ENCODE measurements around the gene DCAF7. TPM values are rescaled to one million over a fixed set of nuclear protein-coding genes. Genes with fewer than 3 reads are reported as not detected.

DCAF7 gene
- total RNA-seq, 4 donors from 2014 or later, result 16.5 to 34.1 (median 22.0) TPM

- Histone ChIP-seq H3K4me1 (no peaks in the 10 kb centered on the region), H3K4me3 (no peak overlapping the region), H3K36me3 (no peaks in the 10 kb centered on the region), H3K9me3 (no peaks in the 10 kb centered on the region), H3K27me3 (no peaks in the 10 kb centered on the region), H3K27ac (no peak overlapping the region)
- in situ Hi-C loops (cut with MboI; ENCODE audit: low sequenced_read_pairs in 4 of 4) (loop anchor here in 1 of 4 donors (25.0 kb wide), 1 partner anchor 830 kb away; no protein-coding TSS in a partner anchor), intact Hi-C loops (cut with DNase I; ENCODE audit: low total_unique reads) (no loop called here)
- no peak for TF ChIP-seq POLR2A (IDR thresholded peaks at IDR 0.05)
- no peak for TF ChIP-seq CTCF (IDR thresholded peaks at IDR 0.05 in 4 of 5, conservative IDR thresholded peaks at IDR 0.05 in 1 of 5)
- no peak for DNase-seq
- ATAC-seq, result no peak
These were observed 33.1 kb upstream of the DCAF7 start for GRCh38 chr17:63516910-63517824.

GRCh38 chr17:63517825-63518534, 32.3 kb upstream of the DCAF7 start:
- ATAC-seq, result no peak
- intact Hi-C loops (cut with DNase I; ENCODE audit: low total_unique reads) (no loop called here), in situ Hi-C loops (cut with MboI; ENCODE audit: low sequenced_read_pairs in 4 of 4) (loop anchor here in 1 of 4 donors (25.0 kb wide), 1 partner anchor 831 kb away; no protein-coding TSS in a partner anchor)
- Histone ChIP-seq H3K9me3 (no peaks in the 10 kb centered on the region), H3K4me1 (no peaks in the 10 kb centered on the region), H3K27ac (no peak overlapping the region), H3K36me3 (no peaks in the 10 kb centered on the region), H3K4me3 (no peak overlapping the region), H3K27me3 (no peaks in the 10 kb centered on the region)
- DNase-seq, result no peak
- no peak for TF ChIP-seq POLR2A (IDR thresholded peaks at IDR 0.05)
- TF ChIP-seq CTCF (IDR thresholded peaks at IDR 0.05 in 4 of 5, conservative IDR thresholded peaks at IDR 0.05 in 1 of 5), result no peak

- in situ Hi-C loops (cut with MboI; ENCODE audit: low sequenced_read_pairs in 4 of 4), result loop anchor here in 1 of 4 donors (25.0 kb wide), 1 partner anchor 832 kb away; no protein-coding TSS in a partner anchor
- no peak for ATAC-seq
- no peak for DNase-seq
These were observed 31.0 kb upstream of the DCAF7 start for GRCh38 chr17:63519116-63519881.

More at GRCh38 chr17:63519116-63519881, 31.0 kb upstream of the DCAF7 start:
- Histone ChIP-seq H3K27ac (no peak overlapping the region), H3K4me3 (no peak overlapping the region), H3K9me3 (no peaks in the 10 kb centered on the region), H3K4me1 (no peaks in the 10 kb centered on the region), H3K27me3 (peaks cover 0 to 4% (median 0%) of the 10 kb centered on the region in 3 donors), H3K36me3 (no peaks in the 10 kb centered on the region)
- no peak for TF ChIP-seq POLR2A (IDR thresholded peaks at IDR 0.05)
- no peak for TF ChIP-seq CTCF (IDR thresholded peaks at IDR 0.05 in 4 of 5, conservative IDR thresholded peaks at IDR 0.05 in 1 of 5)
- intact Hi-C loops (cut with DNase I; ENCODE audit: low total_unique reads), result no loop called here

Measured in gastrocnemius medialis (tissue), 4 donors.